Measurements from ENCODE around the gene CTAGE15. TPM values are rescaled to one million over a fixed set of nuclear protein-coding genes. Genes with fewer than 3 reads are reported as not detected.
"Not testable (repeated sequence)": the region's sequence is repeated elsewhere in the genome, so short reads cannot be mapped to it uniquely, and the experiment has no call there.

CTAGE15 gene
- total RNA-seq = 1.9 and 2.5 TPM in 2 replicates

- intact Hi-C loops (cut with micrococcal nuclease) = not testable (repeated sequence)
Measured at GRCh38 chr7:143571501-143571900, at the start of gene CTAGE15. TSS of gene CTAGE15 (plus strand) at chr7:143571801. CDS start at chr7:143571818, 17 bp downstream.

- intact Hi-C loops (cut with micrococcal nuclease) = not testable (repeated sequence)
Measured at GRCh38 chr7:143522309-143522916, 49.2 kb upstream of the CTAGE15 start.

- intact Hi-C loops (cut with micrococcal nuclease) = not testable (repeated sequence)
Measured at GRCh38 chr7:143531169-143531926, 40.3 kb upstream of the CTAGE15 start.

GRCh38 chr7:143531932-143532331 is 39.7 kb upstream of the CTAGE15 start:
- intact Hi-C loops (cut with micrococcal nuclease) = not testable (repeated sequence)

GRCh38 chr7:143533213-143533839 is 38.3 kb upstream of the CTAGE15 start:
- intact Hi-C loops (cut with micrococcal nuclease) = not testable (repeated sequence)

- intact Hi-C loops (cut with micrococcal nuclease) = not testable (repeated sequence)
Measured at GRCh38 chr7:143536443-143536842, 35.2 kb upstream of the CTAGE15 start.

GRCh38 chr7:143543288-143544038 is 28.1 kb upstream of the CTAGE15 start:
- intact Hi-C loops (cut with micrococcal nuclease) = not testable (repeated sequence)

- intact Hi-C loops (cut with micrococcal nuclease) = not testable (repeated sequence)
Measured at GRCh38 chr7:143555968-143556367, 15.6 kb upstream of the CTAGE15 start.

GRCh38 chr7:143563306-143563705 is 8.3 kb upstream of the CTAGE15 start:
- intact Hi-C loops (cut with micrococcal nuclease) = not testable (repeated sequence)

GRCh38 chr7:143566001-143566400 is 5.6 kb upstream of the CTAGE15 start:
- intact Hi-C loops (cut with micrococcal nuclease) = not testable (repeated sequence)

GRCh38 chr7:143588183-143588582 is 16.6 kb downstream of the CTAGE15 start:
- intact Hi-C loops (cut with micrococcal nuclease) = not testable (repeated sequence)

- intact Hi-C loops (cut with micrococcal nuclease) = not testable (repeated sequence)
Measured at GRCh38 chr7:143589897-143590296, 18.3 kb downstream of the CTAGE15 start.

- intact Hi-C loops (cut with micrococcal nuclease) = not testable (repeated sequence)
Measured at GRCh38 chr7:143598086-143598485, 26.5 kb downstream of the CTAGE15 start.

GRCh38 chr7:143603549-143603948 is 31.9 kb downstream of the CTAGE15 start:
- intact Hi-C loops (cut with micrococcal nuclease) = not testable (repeated sequence)

GRCh38 chr7:143606088-143606487 is 34.5 kb downstream of the CTAGE15 start:
- intact Hi-C loops (cut with micrococcal nuclease) = not testable (repeated sequence)

- intact Hi-C loops (cut with micrococcal nuclease) = not testable (repeated sequence)
Measured at GRCh38 chr7:143615545-143615944, 43.9 kb downstream of the CTAGE15 start.

GRCh38 chr7:143617204-143617603 is 45.6 kb downstream of the CTAGE15 start:
- intact Hi-C loops (cut with micrococcal nuclease) = not testable (repeated sequence)

- intact Hi-C loops (cut with micrococcal nuclease) = not testable (repeated sequence)
Measured at GRCh38 chr7:143620058-143620457, 48.5 kb downstream of the CTAGE15 start.

GRCh38 chr7:143620646-143621045 is 49.0 kb downstream of the CTAGE15 start, which contains the start of gene TCAF2:
TSS of gene TCAF2 (plus strand) at chr7:143620974.
- intact Hi-C loops (cut with micrococcal nuclease) = not testable (repeated sequence)

- intact Hi-C loops (cut with micrococcal nuclease) = not testable (repeated sequence)
Measured at GRCh38 chr7:143621175-143621574, 49.6 kb downstream of the CTAGE15 start.

GRCh38 chr7:143622130-143622529 is 50.5 kb downstream of the CTAGE15 start:
- intact Hi-C loops (cut with micrococcal nuclease) = not testable (repeated sequence)

All from T-helper 1 cell treated with Interleukin-12 subunit alpha and Interleukin-12 subunit beta and Interleukin-4 antibody, amounts not matched to agents 30 ng/mL and 1 ng/mL, for 36 hours (primary cell).